GM12875 (cell line): ENCODE measurements around the gene OSGIN1.

Experiments
- H3K4me3 ChIP-seq: one replicate; pipeline ENCODE4 v1.5.1; 2011; ENCODE audit warnings: low read depth, low read length, control low read depth
- CTCF ChIP-seq: IDR thresholded peaks from 2 replicates; pipeline ENCODE4 v1.5.1; 2011; ENCODE audit warnings: low read depth, mild to moderate bottlenecking, control low read depth, inconsistent platforms, low read length, moderate library complexity, borderline replicate concordance; ENCODE audit not compliant: insufficient read depth

Gene OSGIN1

DNA sequence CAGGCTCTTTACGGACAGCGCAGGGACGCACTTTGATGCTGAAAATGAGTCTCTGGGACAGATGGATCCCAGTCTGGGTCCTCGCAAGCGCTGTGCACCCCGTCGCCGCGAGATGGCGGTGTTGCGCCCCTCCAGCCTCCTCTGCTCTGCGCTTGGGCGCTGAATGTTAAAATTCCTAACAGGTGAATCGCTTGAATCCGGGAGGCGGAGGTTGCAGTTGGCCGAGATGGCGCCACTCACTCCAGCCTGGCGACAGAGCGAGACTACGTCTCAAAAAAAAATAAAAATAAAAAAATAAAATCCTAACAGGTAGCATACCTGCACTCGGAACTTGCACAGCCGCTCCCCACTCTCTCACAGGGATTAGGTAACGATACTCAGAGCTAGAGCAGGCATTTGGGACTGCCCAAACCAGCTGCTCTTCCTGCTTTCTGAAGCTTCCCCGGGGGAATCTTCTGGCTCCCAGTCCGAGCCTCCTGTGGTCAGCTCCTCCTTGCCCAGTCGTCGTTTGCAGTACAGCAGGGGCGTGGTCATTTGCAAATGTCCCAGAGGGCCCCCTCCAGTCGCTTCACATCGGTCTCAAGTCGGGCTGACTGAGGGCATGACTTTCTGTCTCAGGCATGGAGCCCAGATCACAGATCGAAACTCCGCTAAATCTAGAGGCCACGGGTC is 26.2 kb upstream of the OSGIN1 start:
- no peak overlapping the region for H3K4me3 ChIP-seq
- TF ChIP-seq CTCF, result peak; percentile 98

DNA sequence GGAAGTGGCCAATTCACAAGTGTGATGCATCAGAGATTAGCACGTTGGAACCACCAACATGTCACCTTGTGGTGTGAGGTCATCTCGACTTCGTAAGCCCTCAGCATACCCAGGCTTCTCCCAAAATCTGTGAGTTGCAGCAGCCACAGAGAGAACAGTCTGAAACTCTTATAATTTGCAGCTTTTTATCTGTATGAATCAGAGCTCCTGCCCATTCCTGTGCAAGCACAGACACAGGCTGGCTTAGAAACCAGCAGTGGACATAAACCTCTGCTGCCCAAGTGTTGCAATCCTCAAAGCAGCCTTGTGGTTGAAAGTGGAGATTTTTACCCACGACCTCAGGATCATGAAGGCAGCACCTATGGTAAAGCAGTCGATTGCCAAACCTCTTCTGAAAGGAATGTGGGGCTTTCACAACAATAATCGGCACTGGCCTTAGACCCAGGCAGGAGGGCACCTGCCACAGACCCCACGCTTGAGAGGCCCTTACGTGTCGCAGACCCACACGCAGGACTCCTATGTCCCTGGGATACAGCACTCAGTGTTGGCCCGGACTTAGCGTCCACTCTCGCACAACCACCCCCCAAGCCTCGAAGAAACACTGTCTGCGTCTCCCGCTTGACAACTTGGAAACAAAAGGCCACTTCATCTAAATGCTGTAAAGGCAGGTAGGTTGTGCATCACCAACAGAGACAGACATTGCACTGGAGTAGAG is 24.5 kb upstream of the OSGIN1 start:
- TF ChIP-seq CTCF, result no peak
- no peak overlapping the region for H3K4me3 ChIP-seq

- no peak overlapping the region for H3K4me3 ChIP-seq
- no peak for TF ChIP-seq CTCF
Measured at GRCh38 chr16:83929811-83930555, 23.1 kb upstream of the OSGIN1 start.

DNA sequence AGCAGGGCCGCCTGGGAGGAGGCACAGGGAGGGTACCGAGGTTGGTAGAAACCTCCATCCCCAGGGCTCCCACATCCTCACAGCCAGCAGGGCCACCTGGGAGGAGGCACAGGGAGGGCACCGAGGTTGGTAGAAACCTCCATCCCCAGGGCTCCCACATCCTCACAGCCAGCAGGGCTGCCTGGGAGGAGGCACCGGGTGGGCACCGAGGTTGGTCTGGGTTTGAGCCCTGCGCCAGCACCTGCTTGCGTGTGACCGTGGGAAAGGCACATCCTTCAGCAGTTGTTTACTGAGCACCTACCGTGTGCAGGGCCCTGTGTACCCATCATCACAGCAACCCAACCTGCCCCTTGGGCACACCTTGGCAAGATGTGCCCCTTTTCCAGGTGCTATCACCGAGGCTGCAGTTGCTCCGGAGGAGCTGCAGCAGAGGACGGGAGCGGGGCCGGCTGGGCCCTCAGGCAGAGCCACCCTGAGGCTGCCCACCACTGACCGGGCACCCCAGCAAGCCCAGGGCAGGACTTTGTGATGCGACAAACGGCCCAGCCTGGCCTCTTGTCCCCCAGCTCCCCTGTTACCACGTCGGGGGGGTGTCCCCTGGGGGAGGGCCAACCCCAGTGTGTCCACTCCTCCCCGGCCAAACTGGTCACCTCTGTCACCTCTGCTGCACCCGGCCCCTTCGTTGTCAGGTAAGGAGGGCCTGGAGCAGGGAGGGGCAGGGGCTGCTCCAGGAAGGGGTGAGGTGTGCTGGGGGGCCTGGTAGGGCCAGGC is 22.1 kb upstream of the OSGIN1 start:
- no peak overlapping the region for H3K4me3 ChIP-seq
- no peak for TF ChIP-seq CTCF

DNA sequence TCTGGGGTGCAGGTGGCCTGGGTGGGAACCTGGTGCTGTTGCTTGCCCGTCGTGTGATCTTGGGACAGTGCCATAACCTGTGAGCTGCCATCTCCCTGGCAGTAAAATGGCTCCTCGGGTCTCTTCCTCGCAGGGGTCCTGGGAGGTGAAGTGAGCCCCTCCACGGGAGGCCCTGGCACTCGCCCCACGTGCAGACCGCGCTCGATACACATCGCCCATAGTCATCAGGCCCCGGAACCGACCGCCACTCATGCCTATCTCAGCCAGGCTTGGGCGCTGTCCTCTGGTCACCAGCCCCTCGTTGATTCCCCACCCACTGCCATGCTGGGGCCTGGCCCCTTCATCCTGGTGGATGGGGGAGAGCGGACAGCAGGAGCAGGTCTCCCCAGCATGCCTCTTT is 21.5 kb upstream of the OSGIN1 start:
- TF ChIP-seq CTCF, result no peak
- H3K4me3 ChIP-seq, result no peak overlapping the region

GRCh38 chr16:83932304-83932703 is 20.7 kb upstream of the OSGIN1 start:
- H3K4me3 ChIP-seq, result no peak overlapping the region
- no peak for TF ChIP-seq CTCF
